GM19035 (cell line): ENCODE results near the gene COL4A5.

Source experiments
- ATAC-seq: cut with Tn5 transposase; IDR thresholded peaks from one replicate; pipeline ENCODE4 v1.9.1; 2021; ENCODE audit not compliant: unreplicated experiment

The COL4A5 gene

DNA sequence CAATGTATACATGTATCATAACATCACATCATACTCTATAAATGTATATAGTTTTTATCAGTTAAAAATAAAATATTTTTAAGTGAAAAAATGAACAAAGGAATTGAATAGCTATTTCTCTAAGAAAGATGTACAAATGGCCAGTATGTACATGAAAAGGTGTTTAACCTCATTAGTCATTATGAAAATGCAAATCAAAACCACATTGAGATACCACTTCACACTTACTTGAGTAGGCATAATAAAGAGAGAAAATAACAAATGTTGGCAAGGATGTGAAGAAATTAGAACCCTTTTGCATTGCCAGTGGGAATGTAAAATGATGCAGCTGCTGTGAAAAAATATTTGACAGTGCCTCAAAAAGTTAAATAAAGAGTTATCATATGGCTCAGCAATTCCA is 201.2 kb downstream of the COL4A5 start:
- no peak for ATAC-seq

DNA sequence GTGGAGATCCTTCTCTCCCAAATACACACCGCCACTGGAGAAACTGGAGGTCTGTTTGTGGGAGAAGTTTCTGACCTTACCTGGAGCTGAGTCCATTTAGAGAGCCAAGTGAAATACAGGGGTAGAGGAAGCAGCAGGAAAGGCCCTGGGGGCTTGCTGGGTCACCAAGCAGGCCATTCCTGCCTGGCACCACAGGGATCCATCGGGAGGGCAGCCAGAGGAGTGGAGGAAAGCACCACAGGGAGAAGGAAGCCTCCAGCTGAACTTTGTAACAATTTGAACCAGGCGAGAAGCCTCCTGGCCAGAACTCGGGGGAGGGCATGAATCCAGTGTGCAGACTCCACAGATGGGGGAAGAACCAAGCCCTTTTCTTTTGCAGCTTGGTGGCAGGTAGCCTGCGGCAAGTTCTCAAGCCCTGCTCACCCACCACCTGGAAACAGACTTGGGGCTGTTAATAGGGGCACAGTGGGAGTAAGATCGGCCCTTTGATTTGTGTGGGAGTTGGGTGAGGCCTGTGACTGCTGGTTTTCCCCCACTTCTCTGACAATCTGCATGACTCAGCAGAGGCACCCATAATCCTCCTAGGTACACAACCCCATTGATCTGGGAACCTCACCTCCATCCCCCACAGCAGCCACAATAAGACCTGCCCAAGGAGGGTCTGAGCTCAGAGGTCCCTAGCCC is 202.1 kb downstream of the COL4A5 start:
- no peak for ATAC-seq

DNA sequence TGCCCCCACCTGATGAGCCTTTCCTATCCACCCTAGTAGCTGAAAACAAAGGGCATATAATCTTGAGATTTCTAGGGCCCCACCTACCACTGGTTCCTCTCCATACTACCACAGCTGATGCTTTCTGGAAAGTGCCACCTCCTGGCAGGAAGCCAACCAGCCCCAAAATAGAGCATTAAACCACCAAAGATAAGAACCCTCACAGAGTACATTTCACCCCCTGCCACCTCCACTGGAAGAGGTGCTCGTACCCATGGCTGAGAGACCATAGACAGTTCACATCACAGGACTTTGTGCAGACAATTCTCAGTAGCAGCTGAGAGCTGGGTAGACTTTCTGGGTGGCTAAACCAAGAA is 202.6 kb downstream of the COL4A5 start:
- ATAC-seq: no peak

DNA sequence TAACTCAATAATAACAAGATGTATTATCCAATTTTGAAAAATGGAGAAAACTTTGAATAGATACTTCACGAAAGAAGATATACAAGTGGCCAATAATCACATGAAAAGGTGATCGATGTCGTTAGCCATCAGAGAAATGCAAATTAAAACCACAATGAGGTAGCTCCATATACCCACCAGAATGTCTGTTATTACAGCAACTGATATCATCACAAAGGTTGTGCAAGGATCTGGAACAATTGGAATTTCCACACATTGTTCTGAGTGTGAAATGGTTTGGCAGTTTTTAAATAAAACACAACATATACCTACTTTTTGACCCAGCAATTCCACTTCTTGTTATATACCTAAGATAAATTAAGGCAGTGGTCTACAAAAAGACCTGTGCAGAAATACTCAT is 225.1 kb downstream of the COL4A5 start:
- no peak for ATAC-seq

DNA sequence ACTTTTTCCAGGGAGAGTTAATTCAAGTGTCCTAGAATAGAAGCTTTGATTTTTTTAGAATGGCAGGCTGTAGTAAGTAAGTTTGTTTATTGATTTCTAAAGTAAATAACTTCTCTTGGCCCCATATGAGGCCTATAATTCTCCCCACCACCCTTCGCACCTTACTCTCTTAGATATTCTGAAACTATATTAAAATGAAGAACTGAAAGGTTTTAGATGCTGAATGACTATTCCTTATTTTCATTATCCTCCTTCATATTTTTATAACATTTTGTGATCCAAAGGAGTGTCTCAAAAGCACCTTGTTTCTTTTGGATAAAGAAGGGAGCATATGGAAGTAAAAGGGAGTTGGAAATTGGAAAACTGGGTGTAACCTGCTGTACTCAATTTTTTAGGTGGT is 226.5 kb downstream of the COL4A5 start:
- ATAC-seq: no peak

DNA sequence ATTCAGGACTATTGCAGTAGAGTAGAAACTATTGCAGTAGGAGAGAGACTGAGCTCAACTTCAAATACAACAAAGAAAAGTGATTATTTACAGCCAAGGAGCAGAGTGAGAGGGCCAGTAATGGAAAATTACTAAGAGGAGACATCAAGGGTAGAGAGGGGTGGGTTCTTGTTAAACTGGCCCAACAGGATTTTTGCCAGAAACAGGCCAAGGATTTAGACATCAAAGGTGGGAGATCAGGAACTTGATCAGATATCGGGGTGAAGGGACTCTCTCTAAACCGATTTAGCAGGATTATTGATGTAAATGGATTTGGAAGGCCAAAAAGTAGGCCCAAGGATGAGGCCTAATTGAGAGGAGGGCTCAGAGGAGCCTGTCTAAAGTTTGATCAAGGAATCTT is 231.9 kb downstream of the COL4A5 start:
- no peak for ATAC-seq

DNA sequence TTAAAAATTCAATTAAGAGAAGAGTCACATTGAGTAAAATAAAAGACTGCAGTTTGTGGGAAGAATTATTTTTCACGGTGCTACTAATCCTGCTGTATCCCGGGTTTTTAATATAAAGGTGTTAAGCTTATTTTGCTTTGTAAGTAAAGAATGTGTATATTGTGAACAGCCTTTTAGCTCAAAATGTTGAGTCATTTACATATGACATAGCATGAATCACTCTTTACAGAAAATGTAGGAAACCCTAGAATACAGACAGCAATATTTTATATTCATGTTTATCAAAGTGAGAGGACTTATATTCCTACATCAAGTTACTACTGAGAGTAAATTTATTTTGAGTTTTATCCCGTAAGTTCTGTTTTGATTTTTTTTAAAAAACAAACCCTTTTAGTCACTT is 257.1 kb downstream of the COL4A5 start:
- ATAC-seq: no peak

DNA sequence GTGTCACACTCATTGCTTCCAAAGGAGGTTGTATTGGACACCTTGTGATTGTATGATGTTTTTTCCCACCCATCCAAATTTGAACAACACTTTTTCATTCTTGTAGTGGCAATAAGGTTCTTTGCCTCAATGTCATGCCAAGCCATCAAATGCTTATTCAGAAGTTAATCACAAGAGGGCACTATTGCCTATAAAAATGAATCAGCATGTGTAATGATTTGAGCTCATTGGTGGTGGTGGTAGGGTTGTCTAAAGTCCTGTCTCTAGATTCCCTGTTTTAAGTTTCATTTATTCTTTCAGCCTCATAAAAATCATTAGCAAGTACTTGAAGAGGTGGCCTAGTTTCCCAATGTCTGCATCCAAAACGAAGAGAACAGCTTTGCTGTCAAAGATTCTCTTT is 259.7 kb downstream of the COL4A5 start:
- ATAC-seq: no peak

DNA sequence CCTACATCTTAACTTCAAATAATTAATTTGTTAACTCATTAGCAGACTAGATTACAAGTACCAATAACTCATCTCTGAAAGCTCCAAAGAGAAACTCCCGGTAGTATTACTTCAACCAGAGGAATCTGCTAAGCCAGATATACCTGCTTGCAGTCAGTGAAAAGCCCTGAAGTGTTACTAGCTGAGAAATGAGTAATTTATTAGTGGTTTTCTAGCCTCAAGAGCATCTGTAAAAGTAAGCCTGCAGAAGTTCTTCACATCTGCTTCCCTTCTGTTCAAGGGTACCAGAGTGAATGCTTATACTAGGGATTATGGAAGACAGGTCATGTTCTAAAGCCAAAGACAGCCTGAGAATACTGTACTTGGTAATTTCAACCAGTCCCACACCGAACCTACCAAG is 262.0 kb downstream of the COL4A5 start:
- ATAC-seq: no peak

DNA sequence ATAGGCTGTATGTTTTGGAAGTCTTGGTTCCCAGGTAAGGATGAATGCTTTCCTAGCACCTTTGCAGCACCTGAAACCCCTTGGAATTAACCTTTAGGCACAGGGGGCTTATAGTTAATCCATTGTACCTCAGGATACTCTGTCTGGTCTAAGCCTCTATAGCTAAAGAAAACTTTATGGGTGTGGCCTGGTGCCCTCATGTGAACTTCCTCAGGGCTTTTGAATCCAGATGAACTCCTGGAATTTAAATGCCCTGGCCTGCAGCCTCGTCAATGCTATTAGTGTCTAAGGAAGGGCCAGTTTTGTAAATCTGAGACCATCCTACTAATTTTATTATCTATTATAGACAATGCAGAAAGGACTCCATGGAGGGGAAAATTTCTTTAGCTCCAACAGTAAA is 262.9 kb downstream of the COL4A5 start:
- no peak for ATAC-seq

DNA sequence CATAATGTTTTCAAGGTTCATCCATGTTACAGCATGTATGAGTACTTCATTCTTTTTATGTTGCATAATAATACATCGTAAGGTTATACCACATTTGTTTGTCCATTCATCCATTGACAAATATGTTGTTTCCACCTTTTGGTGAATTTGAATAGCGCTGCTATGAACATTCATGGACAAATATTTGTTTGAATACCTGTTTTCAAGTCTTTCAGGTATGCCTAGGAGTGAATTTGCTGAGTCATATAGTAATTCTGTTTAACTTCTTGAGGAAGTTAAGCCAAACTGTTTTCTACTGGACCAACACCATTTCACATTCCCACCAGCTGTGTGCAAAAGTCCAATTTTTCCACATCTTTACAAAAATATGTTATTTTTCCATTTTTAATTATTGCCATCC is 265.2 kb downstream of the COL4A5 start:
- no peak for ATAC-seq

DNA sequence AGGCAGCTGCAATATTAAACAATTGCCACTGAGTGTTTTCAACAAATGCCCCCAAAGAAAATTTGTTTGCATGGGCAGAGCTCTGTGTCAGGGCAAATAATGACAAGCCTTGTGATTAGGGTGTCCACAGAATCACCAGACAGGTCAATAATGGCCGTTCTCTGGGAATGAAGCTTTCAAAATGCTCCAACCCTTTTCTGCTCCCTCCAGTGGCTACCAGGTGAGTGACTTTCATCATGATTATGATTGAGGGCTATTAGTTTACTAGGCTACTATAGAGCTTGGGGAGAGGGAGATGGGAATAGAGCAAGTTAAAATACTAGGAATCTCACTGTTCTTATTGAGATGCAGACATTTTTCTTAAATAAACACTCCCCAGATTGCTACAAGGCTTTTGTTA is 273.2 kb downstream of the COL4A5 start:
- ATAC-seq: no peak

DNA sequence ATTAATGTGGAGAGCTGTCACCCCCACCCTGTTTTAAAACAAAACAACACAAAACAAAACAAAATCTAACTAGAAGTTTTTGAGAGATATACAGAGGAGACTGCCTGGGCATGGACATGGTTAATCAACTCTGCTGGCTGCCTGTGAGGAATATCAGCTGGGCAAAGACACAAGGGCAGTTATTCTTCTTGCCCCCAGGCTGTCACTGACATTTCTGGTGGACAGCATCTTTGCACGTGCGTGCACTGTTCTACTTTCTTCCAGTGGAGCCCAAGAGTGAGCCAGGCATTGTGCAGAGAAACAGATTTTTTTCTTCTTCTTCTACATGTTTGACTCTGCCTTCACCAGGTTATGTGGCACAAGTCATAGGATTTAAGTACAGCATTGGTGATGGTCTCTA is 282.9 kb downstream of the COL4A5 start:
- ATAC-seq: no peak

DNA sequence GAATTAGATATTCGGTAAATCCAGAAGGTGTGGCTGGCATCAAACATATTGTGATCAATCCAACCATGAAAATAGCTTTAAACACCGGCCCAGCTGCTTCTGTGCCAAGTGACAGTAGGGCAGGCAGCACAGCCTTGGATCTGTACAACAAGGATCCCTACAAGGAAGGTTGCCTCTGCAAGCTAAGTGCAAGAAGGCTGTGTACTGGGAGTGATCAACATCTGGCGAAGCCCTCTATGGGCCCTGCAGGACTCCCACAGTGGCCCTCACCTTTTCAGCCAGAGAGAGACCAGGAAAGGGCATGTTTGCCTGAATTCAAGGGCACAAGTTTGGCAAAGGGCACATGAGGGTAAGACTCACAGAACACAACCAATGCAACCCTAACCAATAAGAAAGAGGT is 287.1 kb downstream of the COL4A5 start:
- ATAC-seq: no peak

DNA sequence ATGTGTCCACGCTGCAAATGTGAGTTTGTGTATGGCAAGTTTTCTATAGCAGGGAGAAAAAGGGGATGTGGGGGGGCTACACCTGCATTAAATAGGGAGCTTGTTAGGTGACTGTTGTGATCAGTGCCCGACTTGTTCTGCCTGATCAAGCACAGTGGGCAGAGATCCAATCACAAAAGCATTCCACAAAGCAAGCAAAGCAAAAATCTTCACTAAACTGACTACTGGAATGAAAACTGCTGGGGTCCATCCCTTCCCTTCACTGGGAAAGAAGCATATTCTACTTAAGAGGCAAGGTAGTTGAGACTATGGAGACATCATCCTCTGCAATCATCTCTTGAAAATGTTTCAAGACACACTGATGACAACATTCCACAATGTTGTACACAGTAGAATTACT is 291.5 kb downstream of the COL4A5 start:
- no peak for ATAC-seq

DNA sequence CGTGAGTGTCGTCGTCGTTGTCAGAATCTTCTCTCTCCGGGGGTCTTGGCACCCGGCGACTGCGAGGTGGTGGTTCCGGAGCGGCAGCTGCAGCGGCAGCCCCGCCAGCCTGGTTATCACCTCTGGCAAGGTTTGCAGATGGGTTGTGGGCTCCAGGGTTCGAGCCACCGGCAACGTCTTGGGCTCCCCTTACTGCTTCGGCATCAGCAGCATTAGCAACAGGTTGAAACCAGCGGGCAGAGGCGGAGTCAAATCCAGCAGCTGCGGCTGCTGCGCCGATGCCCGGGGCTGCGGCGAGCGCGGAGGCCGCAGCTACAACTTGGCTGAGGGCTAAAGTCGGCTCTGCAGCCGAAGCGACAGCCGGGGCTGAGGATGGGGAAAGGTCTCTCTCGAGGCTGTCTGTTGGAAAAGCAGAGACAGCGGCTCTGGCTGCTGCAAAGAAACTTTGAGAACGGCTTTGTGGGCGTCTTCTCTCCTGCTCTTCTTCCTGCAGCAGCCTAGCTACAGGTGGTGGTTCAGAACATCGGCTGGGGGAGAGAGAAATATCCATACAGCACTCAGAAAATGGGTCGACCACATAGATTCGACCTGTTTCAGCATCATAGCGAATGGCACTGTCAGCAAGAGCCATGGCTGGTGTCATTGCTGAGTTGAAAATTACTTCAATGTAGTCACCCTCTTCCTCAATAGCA is 293.1 kb downstream of the COL4A5 start:
- ATAC-seq: no peak

DNA sequence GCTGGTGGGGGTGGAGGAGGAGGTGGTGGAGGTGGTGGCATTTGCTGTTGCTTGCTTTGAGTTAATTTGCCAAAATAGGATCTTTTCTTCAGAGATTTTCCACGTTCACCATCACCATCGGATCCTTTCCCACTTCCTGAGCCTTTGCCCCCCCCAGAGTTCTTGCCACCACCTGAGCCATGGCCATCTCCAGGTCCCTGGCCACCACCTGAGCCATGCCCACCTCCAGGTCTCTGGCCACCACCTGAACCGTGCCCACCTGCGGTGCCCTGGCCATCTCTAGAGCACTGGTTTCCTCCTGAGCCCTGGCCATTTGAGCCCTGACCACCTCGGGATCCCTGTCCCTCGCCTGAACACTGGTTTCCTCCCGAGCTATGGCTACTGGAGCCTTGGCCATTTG is 294.8 kb downstream of the COL4A5 start:
- ATAC-seq: no peak

DNA sequence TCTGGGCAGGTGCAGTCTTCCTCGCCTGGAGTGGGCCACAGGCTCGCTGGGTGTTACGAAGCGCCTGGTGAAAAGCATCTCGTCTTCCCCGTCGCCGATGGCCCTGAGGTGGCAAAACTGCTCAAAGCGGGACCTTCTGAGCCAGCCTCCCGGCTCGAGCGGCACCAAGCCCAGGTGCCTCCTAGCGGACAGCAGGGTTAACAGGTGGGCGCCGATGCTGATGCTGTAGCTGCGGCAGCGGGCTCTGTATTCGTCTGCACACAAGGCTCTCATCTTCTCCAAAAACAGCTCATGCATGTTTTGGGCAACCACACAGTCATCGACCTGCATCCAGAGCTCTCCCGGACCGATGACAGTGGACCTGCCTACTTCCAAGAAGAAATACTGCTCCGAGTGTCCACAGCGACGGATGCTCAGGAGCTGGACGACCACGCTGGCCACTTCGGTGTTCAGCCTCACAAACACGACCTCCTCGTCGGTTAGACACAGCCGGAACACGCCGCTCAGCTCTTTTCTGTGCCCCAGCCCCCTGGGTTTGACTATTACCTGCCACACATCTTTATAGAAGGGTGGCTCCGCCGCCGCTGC is 295.5 kb downstream of the COL4A5 start:
- no peak for ATAC-seq

DNA sequence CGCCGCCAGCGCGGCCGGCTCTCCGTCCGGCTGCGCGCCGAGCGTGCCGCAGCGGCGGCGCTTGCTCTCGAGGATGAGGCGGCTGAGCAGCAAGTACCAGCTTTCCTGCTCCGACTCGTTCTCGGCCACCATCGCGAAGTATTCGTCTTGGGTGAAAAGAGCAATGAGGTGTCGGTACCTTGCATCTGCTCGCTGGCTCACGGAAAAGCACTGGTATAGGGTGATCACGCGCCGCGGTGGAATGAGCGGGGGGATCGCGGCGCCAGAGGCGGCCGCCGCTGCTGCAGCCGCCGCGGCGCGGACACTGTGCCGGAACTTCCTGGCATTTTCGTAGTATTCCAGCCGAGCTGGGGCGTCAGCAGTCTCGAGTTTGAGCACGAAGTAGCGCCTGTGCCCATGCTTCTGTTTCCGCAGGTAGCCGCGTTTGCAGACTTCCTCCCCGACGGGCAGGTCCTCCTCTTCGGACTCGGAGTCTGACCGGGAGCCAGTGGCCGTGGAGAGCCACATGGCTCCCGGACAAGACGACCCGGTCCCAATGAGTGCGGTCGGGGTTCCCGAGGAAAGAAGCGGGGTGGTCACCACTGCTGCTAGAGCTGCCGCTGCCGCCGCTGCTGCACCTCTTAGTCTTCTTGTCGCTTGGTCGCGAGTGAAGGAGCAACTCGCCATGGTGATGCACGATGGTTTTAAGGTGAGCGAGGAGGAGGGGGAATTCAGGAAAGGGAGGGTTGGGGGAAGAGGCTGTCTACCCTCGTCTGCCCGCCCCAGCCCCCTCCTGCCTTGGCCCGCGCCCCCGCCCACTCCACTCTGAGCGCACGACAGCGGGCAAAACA is 296.3 kb downstream of the COL4A5 start:
- ATAC-seq: no peak

DNA sequence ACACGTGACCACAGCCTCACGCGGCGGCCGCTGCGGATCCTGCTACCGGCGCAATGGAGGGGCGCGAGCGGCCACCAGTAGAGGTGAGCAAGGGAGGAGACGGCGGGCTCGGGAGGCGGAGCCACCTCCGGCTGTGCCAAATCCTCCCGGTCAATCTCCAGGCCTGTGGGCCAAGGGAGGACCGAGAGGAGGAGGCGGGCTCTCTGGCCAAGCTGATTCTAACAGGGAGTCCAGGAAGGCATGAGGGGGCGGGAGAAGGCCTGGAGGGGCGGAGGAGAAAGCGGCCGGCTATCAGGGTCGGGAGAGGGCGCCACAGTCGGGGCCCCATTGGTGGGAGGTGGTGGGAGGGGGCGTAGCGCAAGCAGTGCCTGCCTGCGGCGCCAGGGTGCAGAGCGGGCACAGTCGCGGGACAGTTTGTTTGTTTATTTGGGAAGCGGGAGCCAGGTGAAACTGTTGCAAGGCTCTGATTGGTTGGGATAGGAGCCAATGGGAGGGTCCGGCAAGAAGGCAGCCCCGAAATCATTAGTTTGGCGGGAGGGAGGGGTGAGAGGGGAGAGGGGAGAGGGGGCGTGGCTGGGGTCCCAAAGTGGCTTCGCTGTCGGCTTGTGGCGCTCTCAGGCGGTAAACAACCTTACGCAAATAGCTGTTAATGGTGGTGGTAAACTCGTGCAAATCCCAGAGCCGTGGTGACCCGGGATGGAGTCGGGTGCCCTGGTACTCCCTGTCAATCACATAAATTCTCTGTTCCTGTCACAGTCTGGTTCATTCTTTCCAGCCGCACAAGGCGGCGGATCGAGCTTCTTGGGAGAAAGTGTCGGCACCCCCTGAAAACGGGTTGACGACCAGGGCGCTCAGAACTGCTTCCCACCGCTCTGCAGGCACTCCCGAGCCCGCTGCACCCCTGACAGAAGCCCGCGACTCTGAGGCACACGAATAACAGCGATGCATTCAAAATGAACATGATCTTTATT is 297.2 kb downstream of the COL4A5 start, which contains the start of gene IRS4:
Gene IRS4 (minus strand): TSS at position 55 of the 971 bp plus-strand sequence.
- no peak for ATAC-seq

DNA sequence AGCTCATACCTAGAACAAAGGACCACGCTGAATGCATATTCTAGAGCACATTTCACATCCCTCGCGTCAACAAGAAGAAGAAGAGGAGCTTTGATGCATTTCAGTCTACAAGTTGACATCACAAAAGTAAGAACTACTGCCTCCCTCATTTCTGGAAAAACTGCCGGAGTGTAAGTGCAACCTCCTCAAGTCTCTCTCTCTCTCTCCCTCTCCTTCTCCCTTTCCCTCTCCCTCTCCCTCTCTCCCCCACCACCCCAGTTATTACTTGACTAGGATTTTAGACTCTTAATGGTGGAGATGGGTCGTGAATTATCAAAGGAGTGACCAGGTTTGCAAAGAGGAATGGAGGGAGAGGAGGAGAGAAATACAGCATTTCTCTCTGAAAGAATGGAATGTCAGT is 298.1 kb downstream of the COL4A5 start:
- ATAC-seq: no peak
